GM06990 (cell line): ENCODE results near the gene KLC4.

ENCODE experiments used
- DNase-seq: peaks from one replicate; pipeline ENCODE4 v3.0.0-alpha.2; 2011; ENCODE audit not compliant: insufficient read length; ENCODE audit errors: extremely low read depth
- H3K27me3 ChIP-seq: replicated peaks from 2 replicates; pipeline ENCODE4 v1.6.0; 2011; ENCODE audit warnings: low read length; ENCODE audit not compliant: control insufficient read depth, insufficient read depth
- H3K36me3 ChIP-seq: 2 replicates; pipeline ENCODE4 v1.5.1; 2011; ENCODE audit warnings: low read length; ENCODE audit not compliant: control insufficient read depth, insufficient read depth
- H3K4me3 ChIP-seq: replicated peaks from 2 replicates; pipeline ENCODE4 v1.5.1; 2011; ENCODE audit warnings: low read depth, mild to moderate bottlenecking, control low read depth, low read length
- CTCF ChIP-seq: IDR thresholded peaks from 2 replicates; pipeline ENCODE4 v1.5.1; 2011; ENCODE audit warnings: low read length, control low read depth, mild to moderate bottlenecking, inconsistent platforms; ENCODE audit not compliant: insufficient read depth, poor library complexity, severe bottlenecking

The KLC4 gene

GRCh38 chr6:43061861-43062260 lies 2.4 kb downstream of the KLC4 start:
- H3K4me3 ChIP-seq = no peak overlapping the region
- TF ChIP-seq CTCF = no peak
- no peak for DNase-seq
- H3K36me3 ChIP-seq = peaks cover 4% of the 10 kb centered on the region
- no peaks in the 10 kb centered on the region for H3K27me3 ChIP-seq

- Histone ChIP-seq H3K27me3 (no peaks in the 10 kb centered on the region), H3K36me3 (peaks cover 4% of the 10 kb centered on the region), H3K4me3 (no peak overlapping the region)
- DNase-seq = no peak
- TF ChIP-seq CTCF = no peak
Observed at GRCh38 chr6:43062818-43063217, 3.4 kb downstream of the KLC4 start.

- Histone ChIP-seq H3K27me3 (no peaks in the 10 kb centered on the region), H3K36me3 (peaks cover 2% of the 10 kb centered on the region), H3K4me3 (no peak overlapping the region)
- no peak for DNase-seq
- TF ChIP-seq CTCF = peak; percentile 68
Observed at GRCh38 chr6:43070028-43070632, 10.7 kb downstream of the KLC4 start.

- H3K4me3 ChIP-seq = no peak overlapping the region
- no peak for DNase-seq
Observed at GRCh38 chr6:43074847-43075669, 15.6 kb downstream of the KLC4 start.

GRCh38 chr6:43075670-43076463 lies 16.4 kb downstream of the KLC4 start, which contains the start of gene PTK7:
Gene PTK7, plus strand, starts transcription at chr6:43076314. Its CDS starts 175 bp downstream, at chr6:43076489.
- Histone ChIP-seq H3K36me3 (no peaks in the 10 kb centered on the region; the same call in none of the 2 replicates), H3K4me3 (peak within 1 kb of the TSS; percentile 60), H3K27me3 (no peaks in the 10 kb centered on the region)
- TF ChIP-seq CTCF = no peak
- DNase-seq = no peak

More at GRCh38 chr6:43074847-43075669, 15.6 kb downstream of the KLC4 start:
- Histone ChIP-seq H3K27me3 (no peaks in the 10 kb centered on the region), H3K36me3 (no peaks in the 10 kb centered on the region; the same call in none of the 2 replicates)
- TF ChIP-seq CTCF = no peak
